Ascending aorta (tissue), 2 donors: ENCODE measurements around the gene OR13C4. TPM values are rescaled to one million over a fixed set of nuclear protein-coding genes. Genes with fewer than 3 reads are reported as not detected.

Source experiments
- DNase-seq, 2 donors: peaks; one replicate each; pipeline ENCODE4 v3.0.0-alpha.2; 2019; ENCODE audit warnings: low spot score in 2 of 2
- H3K27ac ChIP-seq, 2 donors: fragments of 200-600 bp; sonication (generic); one replicate each; pipeline ENCODE4 v1.5.1; 2016 to 2017; ENCODE audit warnings: mild to moderate bottlenecking in 1 of 2
- H3K27me3 ChIP-seq: fragments of 200-600 bp; sonication (generic); one replicate; pipeline ENCODE4 v1.5.1; 2017
- H3K36me3 ChIP-seq, 2 donors: fragments of 200-600 bp; sonication (generic); one replicate each; pipeline ENCODE4 v1.5.1; 2016
- H3K4me1 ChIP-seq, 2 donors: fragments of 200-600 bp; sonication (generic); one replicate each; pipeline ENCODE4 v1.5.1; 2016 to 2017; ENCODE audit warnings: mild to moderate bottlenecking in 1 of 2
- H3K4me3 ChIP-seq, 2 donors: fragments of 200-600 bp; sonication (generic); one replicate each; pipeline ENCODE4 v1.5.1; 2016 to 2017; ENCODE audit warnings: mild to moderate bottlenecking in 1 of 2
- H3K9me3 ChIP-seq, 2 donors: fragments of 200-600 bp; sonication (generic); one replicate each; pipeline ENCODE4 v1.5.1; 2016
- intact Hi-C: fragments of 100-400 bp; cut with DNase I; formaldehyde crosslinking; loops from one replicate; pipeline ENCODE4 v1.15.1; 2023
- total RNA-seq: library from RNA; depleted of rRNA; stranded (reverse); fragments of >200 nt; gene quantifications from one replicate; pipeline ENCODE4 v1.1.0, GENCODE V29; 2016
- TF ChIP-seq, protein P1 (sequence below), 3 experiments: fragments of 200-600 bp in 2 of 3; fragments of 450-650 bp in 1 of 3; sonication (generic) in 2 of 3; IDR thresholded peaks; one replicate each; pipeline ENCODE4 v1.5.1; 2016 to 2019; ENCODE audit warnings: antibody characterized with exemption in 3 of 3, mild to moderate bottlenecking in 1 of 3, moderate library complexity in 1 of 3

The OR13C4 gene
- total RNA-seq, 1 donor from 2014 or later, result not detected

DNA sequence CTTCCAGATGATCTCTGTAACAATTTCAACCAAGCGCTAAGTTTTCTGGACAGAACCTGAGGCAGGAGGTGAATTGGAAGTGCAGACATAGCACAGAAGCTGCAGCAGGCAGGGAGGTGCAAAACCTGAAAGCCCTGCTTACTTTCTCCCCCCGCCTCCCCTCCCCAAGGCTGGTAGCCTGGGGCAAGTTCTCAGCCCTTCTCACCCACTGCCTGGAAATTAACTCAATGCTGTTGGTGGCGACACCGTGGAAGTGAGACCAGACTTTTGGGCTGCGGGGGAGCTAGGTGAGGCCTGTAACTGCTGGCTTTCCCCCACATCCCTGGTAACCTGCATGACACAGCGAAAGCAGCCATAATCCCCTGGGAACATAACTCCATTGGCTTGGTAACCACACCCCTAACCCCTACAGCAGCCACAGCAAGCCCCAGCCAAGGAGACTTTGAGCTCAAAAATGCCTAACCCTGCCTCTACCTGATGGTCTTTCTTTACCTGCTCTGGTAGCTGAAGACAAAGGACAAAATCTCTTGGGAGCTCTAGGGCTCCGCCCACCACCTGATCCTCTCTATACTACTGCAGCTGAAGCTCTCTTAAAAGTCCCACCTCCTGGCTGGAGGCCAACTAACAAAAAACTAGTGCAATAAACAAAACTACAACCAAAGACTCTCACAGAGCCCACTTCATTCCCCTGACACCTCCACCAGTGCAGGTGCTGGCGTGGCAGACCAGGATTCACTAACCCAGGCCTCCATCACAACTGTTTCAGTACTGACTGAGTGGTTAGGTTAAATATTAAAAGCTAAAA, 30.0 kb upstream of the OR13C4 start:
- Histone ChIP-seq H3K9me3 (peaks cover 0 to 12% of the 10 kb centered on the region in 2 donors), H3K27ac (no peak overlapping the region), H3K27me3 (no peaks in the 10 kb centered on the region), H3K4me3 (no peak overlapping the region), H3K4me1 (no peaks in the 10 kb centered on the region), H3K36me3 (no peaks in the 10 kb centered on the region)
- no peak for DNase-seq
- TF ChIP-seq, protein P1, sequence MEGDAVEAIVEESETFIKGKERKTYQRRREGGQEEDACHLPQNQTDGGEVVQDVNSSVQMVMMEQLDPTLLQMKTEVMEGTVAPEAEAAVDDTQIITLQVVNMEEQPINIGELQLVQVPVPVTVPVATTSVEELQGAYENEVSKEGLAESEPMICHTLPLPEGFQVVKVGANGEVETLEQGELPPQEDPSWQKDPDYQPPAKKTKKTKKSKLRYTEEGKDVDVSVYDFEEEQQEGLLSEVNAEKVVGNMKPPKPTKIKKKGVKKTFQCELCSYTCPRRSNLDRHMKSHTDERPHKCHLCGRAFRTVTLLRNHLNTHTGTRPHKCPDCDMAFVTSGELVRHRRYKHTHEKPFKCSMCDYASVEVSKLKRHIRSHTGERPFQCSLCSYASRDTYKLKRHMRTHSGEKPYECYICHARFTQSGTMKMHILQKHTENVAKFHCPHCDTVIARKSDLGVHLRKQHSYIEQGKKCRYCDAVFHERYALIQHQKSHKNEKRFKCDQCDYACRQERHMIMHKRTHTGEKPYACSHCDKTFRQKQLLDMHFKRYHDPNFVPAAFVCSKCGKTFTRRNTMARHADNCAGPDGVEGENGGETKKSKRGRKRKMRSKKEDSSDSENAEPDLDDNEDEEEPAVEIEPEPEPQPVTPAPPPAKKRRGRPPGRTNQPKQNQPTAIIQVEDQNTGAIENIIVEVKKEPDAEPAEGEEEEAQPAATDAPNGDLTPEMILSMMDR (IDR thresholded peaks at IDR 0.05), result no peak
- intact Hi-C loops, result no loop called here

DNA sequence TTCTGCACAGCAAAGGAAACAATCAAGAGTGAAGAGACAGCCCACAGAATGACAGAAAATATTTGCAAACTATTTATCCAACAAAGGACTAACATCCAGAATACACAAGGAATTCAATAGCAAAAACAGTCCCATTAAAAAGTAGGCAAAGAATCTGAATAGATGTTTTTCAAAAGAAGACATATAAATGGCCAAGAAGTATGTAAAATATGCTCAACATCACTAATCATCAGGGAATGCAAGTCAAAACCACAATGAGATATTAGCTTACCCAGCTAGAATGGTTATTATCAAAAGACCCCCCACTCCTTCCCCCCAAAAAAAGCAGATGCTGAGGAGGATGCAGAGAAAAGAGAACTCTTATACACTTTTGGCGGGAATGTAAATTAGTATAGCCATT, 28.5 kb upstream of the OR13C4 start:
- Histone ChIP-seq H3K36me3 (no peaks in the 10 kb centered on the region), H3K9me3 (peaks cover 0 to 12% of the 10 kb centered on the region in 2 donors), H3K4me3 (no peak overlapping the region), H3K4me1 (no peaks in the 10 kb centered on the region), H3K27ac (no peak overlapping the region), H3K27me3 (no peaks in the 10 kb centered on the region)
- TF ChIP-seq, protein P1 (IDR thresholded peaks at IDR 0.05), result no peak
- no peak for DNase-seq
- intact Hi-C loops, result no loop called here

DNA sequence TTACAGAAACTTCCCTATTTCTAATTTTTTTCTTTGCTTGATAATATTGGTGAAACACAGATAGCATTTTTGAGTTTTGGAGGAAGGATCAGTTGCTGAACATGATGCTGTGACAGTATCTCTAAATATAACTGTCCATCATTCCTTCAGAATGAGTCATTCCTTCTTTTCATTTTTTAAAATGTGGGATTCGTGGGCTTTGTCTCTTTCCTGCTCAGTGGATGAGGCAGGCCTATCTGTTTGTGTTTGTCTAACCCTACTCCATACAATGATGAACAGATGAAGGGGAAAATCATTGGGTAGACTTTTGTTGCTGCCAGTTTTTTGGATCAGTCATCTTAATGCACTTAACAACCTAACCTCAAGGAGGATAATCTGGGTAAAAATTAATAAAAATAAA, 26.3 kb upstream of the OR13C4 start:
- Histone ChIP-seq H3K27me3 (no peaks in the 10 kb centered on the region), H3K9me3 (peaks cover 0 to 3% of the 10 kb centered on the region in 2 donors), H3K4me3 (no peak overlapping the region), H3K36me3 (no peaks in the 10 kb centered on the region), H3K4me1 (no peaks in the 10 kb centered on the region), H3K27ac (no peak overlapping the region)
- TF ChIP-seq, protein P1 (IDR thresholded peaks at IDR 0.05), result no peak
- intact Hi-C loops, result no loop called here
- DNase-seq, result no peak

DNA sequence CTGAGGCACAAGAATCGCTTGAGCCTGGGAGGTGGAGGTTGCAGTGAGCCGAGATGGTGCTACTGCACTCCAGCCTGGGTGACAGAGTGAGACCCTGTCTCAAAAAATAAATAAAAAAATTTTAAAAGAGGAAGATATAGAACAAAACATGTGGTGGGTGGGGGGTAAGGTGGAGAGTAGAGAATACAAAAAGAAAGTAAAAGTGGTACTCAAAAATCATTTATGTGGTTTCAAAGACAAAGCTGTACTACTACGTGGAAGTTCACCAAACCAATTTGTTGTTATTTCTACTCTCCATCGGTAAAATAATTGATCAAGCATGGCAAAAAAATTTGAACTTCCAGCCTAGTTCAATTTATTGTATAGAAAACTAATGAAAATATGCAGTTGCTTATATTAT, 17.6 kb upstream of the OR13C4 start:
- no peak overlapping the region for H3K4me3 ChIP-seq
- no peaks in the 10 kb centered on the region for H3K9me3 ChIP-seq
- DNase-seq, result no peak
- no peaks in the 10 kb centered on the region for H3K4me1 ChIP-seq
- H3K27me3 ChIP-seq, result no peaks in the 10 kb centered on the region
- intact Hi-C loops, result no loop called here
- TF ChIP-seq, protein P1 (IDR thresholded peaks at IDR 0.05), result no peak
- H3K27ac ChIP-seq, result no peak overlapping the region
- H3K36me3 ChIP-seq, result no peaks in the 10 kb centered on the region

DNA sequence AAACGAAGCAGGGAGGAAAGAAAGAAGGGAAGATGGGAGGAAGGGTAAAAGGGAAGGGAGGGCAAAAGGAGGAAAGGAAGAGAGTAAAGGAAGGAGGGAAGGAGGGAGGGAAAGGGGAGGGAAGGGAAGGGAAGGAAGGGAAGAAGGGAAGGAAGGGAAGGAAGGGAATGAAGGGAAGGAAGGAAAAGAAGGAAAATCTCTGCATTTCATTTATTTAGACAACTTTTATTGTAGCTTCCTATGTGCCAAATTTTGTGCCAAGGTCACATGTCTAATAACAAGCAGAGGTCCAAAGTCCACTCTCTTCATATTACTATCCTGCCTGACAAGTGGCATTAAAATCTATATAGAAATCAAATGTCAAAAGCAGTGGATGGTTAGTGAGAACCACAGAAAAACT, 12.3 kb upstream of the OR13C4 start:
- Histone ChIP-seq H3K4me1 (no peaks in the 10 kb centered on the region), H3K4me3 (no peak overlapping the region), H3K36me3 (no peaks in the 10 kb centered on the region), H3K27ac (no peak overlapping the region), H3K9me3 (no peaks in the 10 kb centered on the region), H3K27me3 (no peaks in the 10 kb centered on the region)
- TF ChIP-seq, protein P1 (IDR thresholded peaks at IDR 0.05), result no peak
- intact Hi-C loops, result no loop called here
- no peak for DNase-seq
